ENCODE data around the gene LCN6. TPM values are rescaled to one million over a fixed set of nuclear protein-coding genes. Genes with fewer than 3 reads are reported as not detected.

The LCN6 gene
- total RNA-seq, 1 experiment from 2014 or later = not detected

GRCh38 chr9:136746155-136746490 lies 2.2 kb downstream of the LCN6 start:
- no peaks in the 10 kb centered on the region for H3K27me3 ChIP-seq (replicated peaks; ENCODE audit: control insufficient read depth, insufficient read depth, low read length)
- H3K36me3 ChIP-seq (ENCODE audit: control insufficient read depth, insufficient read depth, low read length) = no peaks in the 10 kb centered on the region
- no peak overlapping the region for H3K4me3 Mint-ChIP-seq (ENCODE audit: unreplicated experiment)
- H3K4me1 ChIP-seq = no peaks in the 10 kb centered on the region
- H3K4me3 ChIP-seq (ENCODE audit: low read depth, low read length) = no peak overlapping the region
- H3K36me3 Mint-ChIP-seq (ENCODE audit: insufficient read depth, unreplicated experiment) = no peaks in the 10 kb centered on the region
- no peaks in the 10 kb centered on the region for H3K27me3 Mint-ChIP-seq (ENCODE audit: insufficient read depth, unreplicated experiment)
- DNase-seq = no peak
- no peaks in the 10 kb centered on the region for H3K4me1 Mint-ChIP-seq (ENCODE audit: low read depth, unreplicated experiment)
- intact Hi-C loops (cut with micrococcal nuclease; ENCODE audit: unreplicated experiment) = no loop called here
- no peaks in the 10 kb centered on the region for H3K9me3 ChIP-seq
- ChIA-PET POLR2A (no interaction called here), CTCF (no interaction called here)
- BruUV-seq (replicated peaks) = no TSS peak
- TF ChIP-seq CTCF (IDR thresholded peaks at IDR 0.05; ENCODE audit: insufficient read depth in 1 of 2, low read depth in 1 of 2, low read length in 1 of 2, severe bottlenecking in 1 of 2, unreplicated experiment in 1 of 2) = no peak
- H3K27ac Mint-ChIP-seq (ENCODE audit: unreplicated experiment) = no peak overlapping the region
- peaks cover 9% of the 10 kb centered on the region for H3K9me3 Mint-ChIP-seq (ENCODE audit: unreplicated experiment)

DNA sequence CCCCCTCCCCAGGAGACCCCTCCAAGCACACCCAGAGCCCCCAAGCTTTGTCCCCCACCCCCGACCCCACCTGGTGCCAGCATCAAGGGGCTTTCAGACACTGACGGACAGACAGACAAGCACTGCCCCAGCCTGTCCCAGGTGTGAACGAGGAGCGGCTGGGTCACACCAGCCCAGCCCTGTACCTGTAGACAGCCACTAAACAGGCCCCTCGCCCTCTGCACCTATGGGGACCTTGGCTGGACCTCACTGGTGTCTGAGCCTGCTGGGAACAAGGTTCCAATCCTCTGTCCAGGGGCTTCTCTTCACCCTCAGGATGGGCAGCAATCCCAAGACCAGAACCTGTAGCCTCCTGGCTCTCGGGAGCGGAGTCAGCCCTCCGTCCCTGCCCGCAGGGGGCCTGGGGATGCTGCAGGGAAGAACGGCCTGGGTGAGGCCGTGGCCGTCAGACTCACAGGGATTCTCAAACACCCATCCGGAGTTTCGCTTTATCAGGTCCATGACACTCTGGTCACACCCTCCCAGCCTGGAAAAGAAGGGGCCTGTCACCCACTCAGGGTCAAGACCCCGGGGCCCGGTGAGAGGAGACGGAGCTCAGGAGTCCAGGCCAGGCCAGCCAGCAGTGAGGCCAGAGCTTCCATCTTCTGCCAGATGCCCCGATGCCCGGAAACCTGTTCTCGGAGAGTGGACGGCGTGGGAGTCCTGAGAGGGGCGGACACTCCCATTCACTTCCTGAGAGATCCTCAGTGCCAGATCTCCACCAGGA lies 2.8 kb downstream of the LCN6 start:
- Histone ChIP-seq H3K27me3 (replicated peaks; ENCODE audit: control insufficient read depth, insufficient read depth, low read length) (no peaks in the 10 kb centered on the region), H3K4me3 (ENCODE audit: low read depth, low read length) (no peak overlapping the region), H3K4me1 (no peaks in the 10 kb centered on the region), H3K9me3 (no peaks in the 10 kb centered on the region), H3K36me3 (ENCODE audit: control insufficient read depth, insufficient read depth, low read length) (no peaks in the 10 kb centered on the region)
- Mint-ChIP-seq H3K27me3 (ENCODE audit: insufficient read depth, unreplicated experiment) (no peaks in the 10 kb centered on the region), H3K9me3 (ENCODE audit: unreplicated experiment) (peaks cover 4% of the 10 kb centered on the region), H3K4me1 (ENCODE audit: low read depth, unreplicated experiment) (no peaks in the 10 kb centered on the region), H3K36me3 (ENCODE audit: insufficient read depth, unreplicated experiment) (no peaks in the 10 kb centered on the region), H3K4me3 (ENCODE audit: unreplicated experiment) (no peak overlapping the region), H3K27ac (ENCODE audit: unreplicated experiment) (no peak overlapping the region)
- intact Hi-C loops (cut with micrococcal nuclease; ENCODE audit: unreplicated experiment) = no loop called here
- CTCF ChIA-PET = no interaction called here
- DNase-seq = no peak
- POLR2A ChIA-PET = no interaction called here
- no TSS peak for BruUV-seq (replicated peaks)
- TF ChIP-seq CTCF (IDR thresholded peaks at IDR 0.05; ENCODE audit: insufficient read depth in 1 of 2, low read depth in 1 of 2, low read length in 1 of 2, severe bottlenecking in 1 of 2, unreplicated experiment in 1 of 2) = no peak

GRCh38 chr9:136744773-136745172 lies 3.6 kb downstream of the LCN6 start:
- no peak for TF ChIP-seq CTCF (IDR thresholded peaks at IDR 0.05; ENCODE audit: insufficient read depth in 1 of 2, low read depth in 1 of 2, low read length in 1 of 2, severe bottlenecking in 1 of 2, unreplicated experiment in 1 of 2)
- no peaks in the 10 kb centered on the region for H3K27me3 ChIP-seq (replicated peaks; ENCODE audit: control insufficient read depth, insufficient read depth, low read length)
- POLR2A ChIA-PET = no interaction called here
- Mint-ChIP-seq H3K4me1 (ENCODE audit: low read depth, unreplicated experiment) (no peaks in the 10 kb centered on the region), H3K9me3 (ENCODE audit: unreplicated experiment) (no peaks in the 10 kb centered on the region), H3K4me3 (ENCODE audit: unreplicated experiment) (no peak overlapping the region), H3K27me3 (ENCODE audit: insufficient read depth, unreplicated experiment) (no peaks in the 10 kb centered on the region), H3K27ac (ENCODE audit: unreplicated experiment) (no peak overlapping the region), H3K36me3 (ENCODE audit: insufficient read depth, unreplicated experiment) (no peaks in the 10 kb centered on the region)
- no peak overlapping the region for H3K4me3 ChIP-seq (ENCODE audit: low read depth, low read length)
- H3K36me3 ChIP-seq (ENCODE audit: control insufficient read depth, insufficient read depth, low read length) = no peaks in the 10 kb centered on the region
- CTCF ChIA-PET = interaction anchor here (1.0 kb wide), 1 partner anchor 10 kb away, joined by 4 read pairs; no protein-coding TSS in a partner anchor
- DNase-seq = no peak
- no TSS peak for BruUV-seq (replicated peaks)
- no peaks in the 10 kb centered on the region for H3K4me1 ChIP-seq
- intact Hi-C loops (cut with micrococcal nuclease; ENCODE audit: unreplicated experiment) = no loop called here
- H3K9me3 ChIP-seq = no peaks in the 10 kb centered on the region
